Measurements from ENCODE around the gene MPG. TPM values are rescaled to one million over a fixed set of nuclear protein-coding genes. Genes with fewer than 3 reads are reported as not detected.

Gene MPG
- total RNA-seq, 1 experiment from 2014 or later: 32.6 TPM

- ChIA-PET CTCF (no interaction called here), POLR2A (no interaction called here), RAD21 (ENCODE audit: low non-redundant PET in 1 of 2, low total read pairs in 2 of 2, uncharacterized antibody in 2 of 2, unreplicated experiment in 2 of 2) (no interaction called here)
- no TSS peak for BruUV-seq (replicated peaks)
- ATAC-seq (no peak), DNase-seq (ENCODE audit: low read depth, low spot score) (no peak)
- Histone ChIP-seq H4K20me1 (ENCODE audit: insufficient read depth) (no peaks in the 10 kb centered on the region), H3K27me3 (ENCODE audit: insufficient read depth, low read length) (no peaks in the 10 kb centered on the region), H3K4me1 (ENCODE audit: control insufficient read depth in 1 of 2, insufficient read depth in 2 of 2, low read length in 2 of 2) (no peaks in the 10 kb centered on the region; a peak in 1 of 4 replicates), H3K27ac (ENCODE audit: low read depth, low read length) (no peak overlapping the region), H3K36me3 (ENCODE audit: control insufficient read depth in 1 of 2, insufficient read depth in 2 of 2, low read length in 2 of 2) (no peaks in the 10 kb centered on the region), H3K4me3 (replicated peaks in 1 of 2; ENCODE audit: low read depth in 1 of 2, low read length in 2 of 2) (no peak overlapping the region), H3K9ac (ENCODE audit: low read length) (no peak overlapping the region), H2AFZ (ENCODE audit: low read depth, low read length, poor library complexity, severe bottlenecking) (no peak overlapping the region), H3K79me2 (ENCODE audit: insufficient read depth, low read length) (peaks cover 59% of the 10 kb centered on the region), H3K9me3 (ENCODE audit: control insufficient read depth in 1 of 2, insufficient read depth in 1 of 2, low read depth in 1 of 2, low read length in 2 of 2) (no peaks in the 10 kb centered on the region), H3K4me2 (ENCODE audit: low read length) (no peak overlapping the region), H3K9me2 (ENCODE audit: insufficient read depth) (no peaks in the 10 kb centered on the region)
- intact Hi-C loops (cut with micrococcal nuclease): no loop called here
- TF ChIP-seq MAX (IDR thresholded peaks at IDR 0.05) (no peak), REST (IDR thresholded peaks at IDR 0.05; ENCODE audit: low read depth) (no peak), SIN3A (IDR thresholded peaks at IDR 0.05; ENCODE audit: low read depth) (no peak), ZFX (IDR thresholded peaks at IDR 0.05) (no peak), ELF1 (IDR thresholded peaks at IDR 0.05; ENCODE audit: borderline replicate concordance, low read depth) (no peak), CEBPB (IDR thresholded peaks at IDR 0.05; ENCODE audit: low read depth) (no peak), POLR2AphosphoS5 (IDR thresholded peaks at IDR 0.05; ENCODE audit: low read depth, low read length) (no peak), POLR2A (IDR thresholded peaks at IDR 0.05; ENCODE audit: borderline replicate concordance, extremely low read depth, insufficient read depth, insufficient read length) (no peak), CTCF (IDR thresholded peaks at IDR 0.05 in 2 of 3, conservative IDR thresholded peaks at IDR 0.05 in 1 of 3; ENCODE audit: borderline replicate concordance in 1 of 3, insufficient read depth in 1 of 3, low read depth in 2 of 3, low read length in 2 of 3) (no peak), SP1 (IDR thresholded peaks at IDR 0.05; ENCODE audit: low read depth) (no peak), ZNF274 (IDR thresholded peaks at IDR 0.05; ENCODE audit: low read depth, low read length) (no peak), EGR1 (IDR thresholded peaks at IDR 0.05; ENCODE audit: low read depth) (no peak), SRF (IDR thresholded peaks at IDR 0.05; ENCODE audit: low read depth) (no peak), ZBTB33 (IDR thresholded peaks at IDR 0.05; ENCODE audit: extremely low read depth, insufficient replicate concordance, low read length) (no peak), RAD21 (IDR thresholded peaks at IDR 0.05; ENCODE audit: low read depth) (no peak), ATF3 (IDR thresholded peaks at IDR 0.05) (no peak), CBX3 (IDR thresholded peaks at IDR 0.05; ENCODE audit: low read depth) (no peak), FOSL1 (IDR thresholded peaks at IDR 0.05; ENCODE audit: low read depth) (no peak), EZH2 (IDR thresholded peaks at IDR 0.05) (no peak)
Observed at GRCh38 chr16:132120-132519, 54.1 kb downstream of the MPG start.
